Activated CD4-positive, alpha-beta T cell treated with anti-CD3 and anti-CD28 coated beads, Interleukin-10, Interleukin-2, amounts not matched to agents 100 ng/mL and 50 ng/mL, durations not matched to agents 16 hours and 8 hours (primary cell): ENCODE results near the gene GNAS-AS1.

Source experiments
- DNase-seq: peaks from one replicate; pipeline ENCODE4 v3.0.0-alpha.2; 2020

GNAS-AS1 gene

GRCh38 chr20:58854638-58855471 lies 4.2 kb upstream of the GNAS-AS1 start:
- DNase-seq = no peak

GRCh38 chr20:58853976-58854637 lies 3.4 kb upstream of the GNAS-AS1 start:
- DNase-seq = no peak

GRCh38 chr20:58853466-58853865 lies 2.8 kb upstream of the GNAS-AS1 start:
- no peak for DNase-seq

- DNase-seq = peak; percentile 62
These were observed 2.0 kb upstream of the GNAS-AS1 start, which contains the start of gene GNAS for GRCh38 chr20:58852543-58853271. Gene GNAS (plus strand): TSS chr20:58852716.

GRCh38 chr20:58851969-58852458 lies 1.3 kb upstream of the GNAS-AS1 start:
- no peak for DNase-seq

GRCh38 chr20:58851221-58851968 lies 693 bp upstream of the GNAS-AS1 start:
- DNase-seq = no peak

- DNase-seq = no peak
These were observed 3.2 kb downstream of the GNAS-AS1 start for GRCh38 chr20:58847463-58847862.

- no peak for DNase-seq
These were observed 5.0 kb downstream of the GNAS-AS1 start for GRCh38 chr20:58845706-58846105.

- no peak for DNase-seq
These were observed 7.6 kb downstream of the GNAS-AS1 start for GRCh38 chr20:58843128-58843556.

GRCh38 chr20:58842276-58842675 lies 8.4 kb downstream of the GNAS-AS1 start:
- no peak for DNase-seq

- no peak for DNase-seq
These were observed 9.0 kb downstream of the GNAS-AS1 start for GRCh38 chr20:58841539-58842264.

- no peak for DNase-seq
These were observed 9.7 kb downstream of the GNAS-AS1 start for GRCh38 chr20:58840816-58841538.

GRCh38 chr20:58839991-58840747 lies 10.5 kb downstream of the GNAS-AS1 start:
- no peak for DNase-seq

- peak; percentile 49 for DNase-seq
These were observed 11.2 kb downstream of the GNAS-AS1 start for GRCh38 chr20:58839474-58839874.

GRCh38 chr20:58838174-58838573 lies 12.5 kb downstream of the GNAS-AS1 start:
- no peak for DNase-seq

- peak; percentile 35 for DNase-seq
These were observed 13.0 kb downstream of the GNAS-AS1 start for GRCh38 chr20:58837717-58838116.

GRCh38 chr20:58836616-58837204 lies 14.0 kb downstream of the GNAS-AS1 start:
- no peak for DNase-seq

GRCh38 chr20:58835231-58835630 lies 15.5 kb downstream of the GNAS-AS1 start:
- no peak for DNase-seq

- no peak for DNase-seq
These were observed 16.8 kb downstream of the GNAS-AS1 start for GRCh38 chr20:58833921-58834320.

GRCh38 chr20:58832457-58832856 lies 18.2 kb downstream of the GNAS-AS1 start:
- DNase-seq = no peak
